HFFc6 (cell line): Measurements from ENCODE around the gene SURF4. TPM values are rescaled to one million over a fixed set of nuclear protein-coding genes. Genes with fewer than 3 reads are reported as not detected.

Source experiments
- DNase-seq: peaks from one replicate; pipeline ENCODE4 v3.0.0-alpha.2; 2018
- H3K27ac Mint-ChIP-seq: 2 replicates; pipeline ENCODE4 v1.8.0; 2020; ENCODE audit warnings: mild to moderate bottlenecking, mixed read lengths
- H3K27me3 Mint-ChIP-seq: 2 replicates; pipeline ENCODE4 v1.8.0; 2021; ENCODE audit warnings: mild to moderate bottlenecking, moderate library complexity, mixed read lengths; ENCODE audit not compliant: insufficient read depth
- H3K36me3 Mint-ChIP-seq: 2 replicates; pipeline ENCODE4 v1.8.0; 2021; ENCODE audit warnings: low read depth, mixed read lengths
- H3K4me1 Mint-ChIP-seq: 2 replicates; pipeline ENCODE4 v1.8.0; 2020; ENCODE audit warnings: low read depth, mixed read lengths
- H3K4me3 Mint-ChIP-seq: 2 replicates; pipeline ENCODE4 v1.8.0; 2020; ENCODE audit warnings: mild to moderate bottlenecking, moderate library complexity, mixed read lengths
- H3K9me3 Mint-ChIP-seq: 2 replicates; pipeline ENCODE4 v1.8.0; 2020; ENCODE audit warnings: mild to moderate bottlenecking, mixed read lengths
- long read RNA-seq: library from polyadenylated mRNA; unstranded; transcript quantifications from one replicate; pipeline ENCODE4 v2.0.0, GENCODE V29; 2019
- total RNA-seq, 6 experiments: library from RNA; stranded (reverse); fragmentation: NEBNext Ultra II Directional; extraction: Animal tissue kit (Norgen Biotek cat#: 25700); gene quantifications; 2 replicates in 1 of 6; 3 replicates in 5 of 6; pipeline ENCODE4 v1.2.3, GENCODE V29; 2021
- TF ChIP-seq, protein P1 (sequence below): fragments of 200-600 bp; sonication (generic); IDR thresholded peaks from 2 replicates; pipeline ENCODE4 v1.5.0; 2021; ENCODE audit warnings: antibody characterized with exemption, mild to moderate bottlenecking

The SURF4 gene
- 100 to 1,000 TPM; 406 to 474 (median 417) TPM for total RNA-seq
- long read RNA-seq, transcript SURF4-207 (5 exons, 2,863 nt): minor isoform, 5 of 555 reads
- long read RNA-seq, transcript SURF4-202 (6 exons, 2,984 nt): major isoform, 469 of 555 reads
- long read RNA-seq, partial matches to known transcripts: 12 of 555 reads
- long read RNA-seq, other reads (novel, unspliced or antisense): 67 of 555 reads

DNA sequence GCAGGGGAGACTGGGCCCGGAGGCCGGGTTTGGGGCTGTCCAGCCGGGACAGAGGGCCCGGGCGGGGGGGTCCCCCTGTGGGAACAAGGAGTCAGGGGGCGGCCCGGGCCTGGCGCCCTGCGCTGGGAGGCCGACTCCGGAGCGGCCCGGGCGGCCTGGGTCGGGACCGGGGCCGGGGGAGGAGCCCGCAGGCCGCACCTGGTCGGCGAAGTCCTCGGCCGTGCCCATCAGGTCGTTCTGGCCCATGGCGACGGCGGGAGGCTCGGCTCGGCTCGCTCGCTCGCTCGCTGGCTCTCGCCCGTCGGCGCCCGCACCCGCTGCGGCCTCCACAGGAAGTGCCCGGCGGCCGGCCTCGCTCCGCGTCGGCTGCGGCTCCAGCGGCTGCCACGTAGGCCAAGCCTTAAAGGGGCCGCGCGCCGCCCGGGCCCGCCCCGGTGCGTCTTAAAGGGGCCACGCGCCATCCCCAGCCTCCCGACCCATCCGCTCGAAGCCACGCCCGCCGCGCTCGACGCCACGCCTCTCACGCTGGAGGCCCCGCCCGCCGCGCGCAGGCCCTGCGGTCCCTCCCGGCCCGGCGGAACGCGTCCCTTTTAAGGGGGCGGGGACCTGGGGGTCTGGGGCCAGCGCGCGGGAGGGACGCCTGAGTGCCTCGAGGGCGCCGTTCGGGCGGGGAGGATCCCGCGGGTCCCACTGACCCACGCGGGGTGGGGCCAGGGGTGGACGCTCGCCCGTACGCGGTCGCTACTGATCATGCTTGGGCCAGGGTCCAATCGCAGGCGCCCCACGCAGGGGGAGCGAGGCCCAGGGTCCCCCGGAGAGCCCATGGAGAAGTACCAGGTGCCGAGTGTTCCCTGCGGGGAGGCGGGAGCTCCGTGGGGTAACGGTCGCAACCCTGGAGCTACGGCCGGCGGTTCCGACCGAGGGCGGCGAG, at the start of gene SURF4, which contains the start of gene STKLD1:
SURF4 (minus strand) TSS at position 337 of the 931 bp plus-strand sequence; CDS start at position 246, 91 bp downstream.
STKLD1 (plus strand) TSS at position 643 of the 931 bp plus-strand sequence; CDS start at position 751, 108 bp downstream.
- peaks cover 7% of the 10 kb centered on the region for H3K27me3 Mint-ChIP-seq
- TF ChIP-seq, protein P1, sequence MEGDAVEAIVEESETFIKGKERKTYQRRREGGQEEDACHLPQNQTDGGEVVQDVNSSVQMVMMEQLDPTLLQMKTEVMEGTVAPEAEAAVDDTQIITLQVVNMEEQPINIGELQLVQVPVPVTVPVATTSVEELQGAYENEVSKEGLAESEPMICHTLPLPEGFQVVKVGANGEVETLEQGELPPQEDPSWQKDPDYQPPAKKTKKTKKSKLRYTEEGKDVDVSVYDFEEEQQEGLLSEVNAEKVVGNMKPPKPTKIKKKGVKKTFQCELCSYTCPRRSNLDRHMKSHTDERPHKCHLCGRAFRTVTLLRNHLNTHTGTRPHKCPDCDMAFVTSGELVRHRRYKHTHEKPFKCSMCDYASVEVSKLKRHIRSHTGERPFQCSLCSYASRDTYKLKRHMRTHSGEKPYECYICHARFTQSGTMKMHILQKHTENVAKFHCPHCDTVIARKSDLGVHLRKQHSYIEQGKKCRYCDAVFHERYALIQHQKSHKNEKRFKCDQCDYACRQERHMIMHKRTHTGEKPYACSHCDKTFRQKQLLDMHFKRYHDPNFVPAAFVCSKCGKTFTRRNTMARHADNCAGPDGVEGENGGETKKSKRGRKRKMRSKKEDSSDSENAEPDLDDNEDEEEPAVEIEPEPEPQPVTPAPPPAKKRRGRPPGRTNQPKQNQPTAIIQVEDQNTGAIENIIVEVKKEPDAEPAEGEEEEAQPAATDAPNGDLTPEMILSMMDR: no peak
- H3K36me3 Mint-ChIP-seq: peaks cover 19% of the 10 kb centered on the region

DNA sequence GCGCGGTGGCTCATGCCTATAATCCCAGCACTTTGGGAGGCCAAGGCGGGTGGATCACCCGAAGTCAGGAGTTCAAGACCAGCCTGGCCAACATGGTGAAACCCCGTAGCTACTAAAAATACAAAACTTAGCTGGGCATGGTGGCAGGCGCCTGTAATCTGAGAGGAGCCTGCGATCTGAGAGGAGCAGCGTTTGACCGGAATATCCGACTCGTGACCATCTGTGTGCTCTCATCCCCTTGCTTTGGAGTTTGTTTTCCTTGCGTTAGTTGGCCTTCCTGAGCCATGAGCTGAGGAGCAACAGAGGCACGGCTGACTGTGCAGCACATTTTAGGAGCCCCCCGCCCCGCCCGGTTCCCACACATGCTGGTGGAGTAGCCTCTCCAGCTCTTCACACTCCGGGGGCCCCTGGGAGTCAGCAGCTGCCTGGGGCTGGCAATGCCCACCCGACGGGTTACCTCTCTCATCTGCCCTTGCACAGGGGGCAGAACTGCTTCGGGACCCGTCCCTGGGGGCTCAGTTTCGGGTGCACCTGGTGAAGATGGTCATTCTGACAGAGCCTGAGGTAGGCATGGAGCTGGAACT, 49.3 kb upstream of the SURF4 start:
- DNase-seq: no peak
- Mint-ChIP-seq H3K27ac (no peak overlapping the region), H3K9me3 (no peaks in the 10 kb centered on the region), H3K36me3 (no peaks in the 10 kb centered on the region), H3K27me3 (peaks cover 19% of the 10 kb centered on the region), H3K4me3 (no peak overlapping the region), H3K4me1 (no peaks in the 10 kb centered on the region; the same call in 1 of the 2 replicates)
- TF ChIP-seq, protein P1: no peak

More for the DNA sequence above, at the start of gene SURF4, which contains the start of gene STKLD1:
- Mint-ChIP-seq H3K4me1 (peaks cover 43% of the 10 kb centered on the region), H3K4me3 (peak within 1 kb of the TSS; percentile 99), H3K9me3 (no peaks in the 10 kb centered on the region), H3K27ac (peak within 1 kb of the TSS; percentile 99)
- DNase-seq: peak; percentile 90

DNA sequence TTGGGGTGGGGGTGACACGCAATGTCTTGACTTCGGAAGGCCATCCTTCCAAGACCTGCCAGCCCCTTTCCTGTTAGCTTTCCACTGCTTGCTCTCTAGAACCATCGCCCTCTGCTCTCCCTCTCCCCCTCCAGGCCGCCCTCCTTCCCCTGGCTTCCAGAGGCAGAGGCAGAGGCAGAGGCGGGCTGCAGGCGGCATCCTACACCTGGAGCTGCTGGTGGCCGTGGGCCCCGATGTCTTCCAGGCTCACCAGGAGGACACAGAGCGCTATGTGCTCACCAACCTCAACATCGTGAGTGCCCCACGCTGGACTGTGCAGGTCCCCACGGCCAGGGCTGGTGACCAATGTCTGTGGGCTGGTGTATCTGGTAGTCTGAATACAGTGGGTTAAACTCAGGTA, 48.3 kb upstream of the SURF4 start:
- no peaks in the 10 kb centered on the region for H3K9me3 Mint-ChIP-seq
- H3K27ac Mint-ChIP-seq: no peak overlapping the region
- no peaks in the 10 kb centered on the region; the same call in 1 of the 2 replicates for H3K4me1 Mint-ChIP-seq
- H3K36me3 Mint-ChIP-seq: no peaks in the 10 kb centered on the region
- DNase-seq: no peak
- H3K4me3 Mint-ChIP-seq: no peak overlapping the region
- H3K27me3 Mint-ChIP-seq: peaks cover 19% of the 10 kb centered on the region
- TF ChIP-seq, protein P1: no peak

- Mint-ChIP-seq H3K36me3 (no peaks in the 10 kb centered on the region), H3K9me3 (no peaks in the 10 kb centered on the region), H3K27ac (no peak overlapping the region), H3K4me3 (no peak overlapping the region), H3K4me1 (peaks cover 6% of the 10 kb centered on the region), H3K27me3 (peaks cover 19% of the 10 kb centered on the region)
- TF ChIP-seq, protein P1: no peak
- DNase-seq: no peak
These were observed 47.4 kb upstream of the SURF4 start for GRCh38 chr9:133423216-133423615.
